Stimulated activated CD8-positive, alpha-beta memory T cell treated with anti-CD3 and anti-CD28 coated beads, Interleukin-12 subunit alpha, Interleukin-12 subunit beta, amount 100 ng/mL, for 4 hours (primary cell): ENCODE data around the gene CEP68.
"Not testable (repeated sequence)": the region's sequence is repeated elsewhere in the genome, so short reads cannot be mapped to it uniquely, and the experiment has no call there.

Source experiments
- DNase-seq: peaks from one replicate; pipeline ENCODE4 v3.0.0-alpha.2; 2020; ENCODE audit warnings: low read depth

The CEP68 gene, protein sequence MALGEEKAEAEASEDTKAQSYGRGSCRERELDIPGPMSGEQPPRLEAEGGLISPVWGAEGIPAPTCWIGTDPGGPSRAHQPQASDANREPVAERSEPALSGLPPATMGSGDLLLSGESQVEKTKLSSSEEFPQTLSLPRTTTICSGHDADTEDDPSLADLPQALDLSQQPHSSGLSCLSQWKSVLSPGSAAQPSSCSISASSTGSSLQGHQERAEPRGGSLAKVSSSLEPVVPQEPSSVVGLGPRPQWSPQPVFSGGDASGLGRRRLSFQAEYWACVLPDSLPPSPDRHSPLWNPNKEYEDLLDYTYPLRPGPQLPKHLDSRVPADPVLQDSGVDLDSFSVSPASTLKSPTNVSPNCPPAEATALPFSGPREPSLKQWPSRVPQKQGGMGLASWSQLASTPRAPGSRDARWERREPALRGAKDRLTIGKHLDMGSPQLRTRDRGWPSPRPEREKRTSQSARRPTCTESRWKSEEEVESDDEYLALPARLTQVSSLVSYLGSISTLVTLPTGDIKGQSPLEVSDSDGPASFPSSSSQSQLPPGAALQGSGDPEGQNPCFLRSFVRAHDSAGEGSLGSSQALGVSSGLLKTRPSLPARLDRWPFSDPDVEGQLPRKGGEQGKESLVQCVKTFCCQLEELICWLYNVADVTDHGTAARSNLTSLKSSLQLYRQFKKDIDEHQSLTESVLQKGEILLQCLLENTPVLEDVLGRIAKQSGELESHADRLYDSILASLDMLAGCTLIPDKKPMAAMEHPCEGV

DNA sequence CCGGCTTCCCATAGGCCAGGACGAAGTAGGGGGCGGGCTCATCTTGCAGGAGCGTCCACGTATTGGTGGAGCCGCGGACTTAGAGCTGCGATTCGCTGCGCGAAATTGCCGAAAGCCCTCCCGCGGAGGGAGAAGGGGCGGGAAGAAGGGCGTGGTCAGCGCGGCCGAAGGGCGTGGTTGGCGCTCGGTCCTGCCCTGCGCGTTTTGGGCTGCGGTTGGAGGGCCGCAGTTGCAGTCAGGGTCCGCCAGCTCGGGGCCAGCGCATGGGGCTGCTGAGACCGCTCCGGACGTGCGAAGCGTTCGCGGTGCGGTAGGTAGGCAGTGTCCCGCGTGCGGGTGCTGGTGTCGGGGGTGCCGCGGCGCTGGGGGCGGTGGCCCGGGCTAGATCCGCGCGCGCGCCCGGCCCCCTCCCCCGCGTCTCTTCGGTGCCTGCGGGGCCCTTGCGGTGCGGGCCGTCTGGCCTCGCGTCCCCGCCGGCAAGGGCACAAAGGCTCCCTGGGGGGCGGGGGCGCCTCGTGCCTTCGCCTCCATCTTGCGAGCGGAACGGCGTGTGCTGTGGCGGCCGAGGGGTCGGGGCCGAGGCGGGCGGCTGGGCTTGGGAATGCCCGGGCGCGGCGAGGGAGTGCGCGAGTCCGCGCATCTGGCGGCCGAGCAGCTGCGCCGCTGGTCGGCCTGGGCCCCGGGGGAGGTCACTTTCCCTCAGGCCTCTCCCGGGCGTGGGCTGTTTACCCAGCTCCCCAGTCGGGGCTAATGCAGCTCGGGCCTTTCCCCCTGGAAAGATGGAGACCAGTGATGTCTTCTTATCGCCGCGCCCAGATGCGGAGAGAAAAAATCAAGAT, at the start of gene CEP68:
Gene CEP68, plus strand, starts transcription at position 202 of the 839 bp plus-strand sequence. CDS start 13,029 bp downstream, outside the sequence.
- peak; percentile 92 for DNase-seq

DNA sequence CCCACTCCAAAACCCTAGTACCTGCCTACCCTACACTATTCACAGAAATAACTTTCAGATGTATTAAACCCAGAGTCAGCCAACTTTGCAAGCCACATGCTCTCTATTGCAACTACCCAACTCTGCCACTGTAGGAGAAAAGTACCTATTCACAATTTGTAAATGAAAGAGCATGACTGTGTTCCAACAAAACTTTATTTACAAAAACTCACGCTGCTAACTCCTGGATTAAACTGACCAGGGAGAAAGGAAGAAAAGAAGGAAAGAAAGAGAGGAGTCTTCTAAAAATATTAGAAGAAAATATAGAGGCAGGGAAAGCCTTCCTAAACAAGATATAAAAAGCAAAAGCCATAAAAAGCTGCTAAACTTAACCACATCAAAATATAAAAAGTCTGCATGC, 42.4 kb upstream of the CEP68 start:
- no peak for DNase-seq

DNA sequence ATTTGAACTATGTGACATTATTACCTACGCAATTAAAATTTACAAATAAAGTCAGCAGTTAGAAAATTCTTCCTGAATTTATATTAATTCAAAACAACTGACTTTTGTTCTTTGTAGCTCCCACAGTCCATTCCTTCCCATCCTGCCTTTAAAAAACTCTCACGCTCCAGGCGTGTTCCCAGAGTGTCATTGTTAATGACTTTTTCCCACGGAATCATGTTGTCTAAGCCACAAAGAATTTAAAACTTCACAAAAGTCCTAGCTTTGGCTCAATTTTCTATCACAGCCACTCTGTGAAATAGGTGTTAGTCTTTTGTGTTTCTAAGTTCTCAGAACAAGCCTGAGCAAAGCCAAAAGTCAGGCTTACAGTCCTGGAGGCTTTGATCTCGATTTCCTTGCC, 40.5 kb upstream of the CEP68 start:
- DNase-seq, result no peak

DNA sequence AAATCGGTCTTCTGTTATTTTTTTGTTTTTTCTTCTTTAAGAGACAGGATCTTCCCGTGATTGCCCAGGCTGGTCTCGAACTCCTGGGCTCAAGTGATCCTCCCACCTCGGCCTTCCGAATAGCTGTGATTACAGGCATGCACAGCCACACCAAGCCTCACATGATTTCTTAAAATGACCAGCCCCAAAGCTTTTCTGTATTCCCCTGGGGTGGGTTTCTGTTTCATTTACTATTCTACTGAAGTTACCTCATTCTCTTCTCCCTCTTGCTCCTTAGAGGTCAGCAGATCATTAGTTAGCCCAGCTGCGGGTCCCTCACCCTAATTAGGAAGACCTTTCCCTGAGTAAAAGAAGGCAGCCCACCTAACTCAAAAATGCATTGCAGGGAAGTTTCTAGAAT, 39.4 kb upstream of the CEP68 start:
- DNase-seq, result no peak

DNA sequence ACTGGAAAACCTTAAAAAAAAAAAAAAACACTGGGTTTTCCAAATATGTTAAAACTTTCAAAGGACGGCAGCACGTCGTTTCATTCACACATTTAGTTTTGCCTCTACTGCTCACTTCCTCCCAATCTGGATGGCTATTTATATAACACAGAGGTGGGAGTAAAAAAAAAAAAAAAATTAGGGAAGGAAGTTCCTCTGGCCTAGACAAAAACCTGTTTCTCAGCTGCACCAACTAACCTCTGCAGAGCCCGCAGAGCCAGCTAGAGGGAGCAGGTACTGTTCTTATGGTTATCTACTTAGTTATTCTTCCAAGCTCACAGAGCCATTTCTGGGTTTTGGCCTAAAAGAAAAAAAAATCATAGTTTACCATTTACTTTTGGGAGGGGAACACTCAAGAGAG, 38.9 kb upstream of the CEP68 start:
- no peak for DNase-seq

DNA sequence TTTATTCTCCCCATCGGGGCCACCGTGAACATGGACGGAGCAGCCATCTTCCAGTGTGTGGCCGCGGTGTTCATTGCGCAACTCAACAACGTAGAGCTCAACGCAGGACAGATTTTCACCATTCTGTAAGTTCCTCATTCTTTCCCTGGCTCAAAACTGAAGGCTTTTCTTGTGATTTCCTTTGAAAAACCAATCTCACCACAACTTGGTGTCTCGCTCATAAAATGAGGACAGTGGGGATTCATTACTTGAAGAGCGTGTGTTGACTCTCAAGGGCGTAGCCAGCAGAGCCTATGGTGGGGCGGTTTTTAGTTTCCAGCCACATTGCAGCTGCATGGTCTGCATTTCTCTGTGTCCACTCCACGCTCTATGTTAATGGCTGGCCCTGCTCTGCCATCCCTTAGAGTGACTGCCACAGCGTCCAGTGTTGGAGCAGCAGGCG, 38.1 kb upstream of the CEP68 start:
- no peak for DNase-seq

DNA sequence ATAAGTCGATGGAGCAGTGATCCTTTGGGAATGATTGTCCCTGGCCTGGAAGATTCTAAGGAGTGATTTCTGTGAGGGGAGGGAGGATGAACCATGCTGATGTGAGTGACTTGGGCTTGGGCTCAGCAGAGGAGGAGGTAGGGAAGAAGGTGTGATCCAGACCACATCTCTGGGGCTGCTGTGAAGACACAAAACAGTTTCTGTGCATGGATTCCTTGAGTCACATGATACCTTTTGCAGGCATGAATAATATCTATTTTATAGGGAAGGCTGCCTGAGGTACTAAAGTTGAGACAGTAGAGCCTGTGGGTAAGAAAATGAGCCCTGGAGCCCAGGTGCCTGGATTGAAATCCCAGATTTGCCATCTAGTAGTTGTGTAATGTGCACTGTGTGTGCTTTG, 37.2 kb upstream of the CEP68 start:
- no peak for DNase-seq

DNA sequence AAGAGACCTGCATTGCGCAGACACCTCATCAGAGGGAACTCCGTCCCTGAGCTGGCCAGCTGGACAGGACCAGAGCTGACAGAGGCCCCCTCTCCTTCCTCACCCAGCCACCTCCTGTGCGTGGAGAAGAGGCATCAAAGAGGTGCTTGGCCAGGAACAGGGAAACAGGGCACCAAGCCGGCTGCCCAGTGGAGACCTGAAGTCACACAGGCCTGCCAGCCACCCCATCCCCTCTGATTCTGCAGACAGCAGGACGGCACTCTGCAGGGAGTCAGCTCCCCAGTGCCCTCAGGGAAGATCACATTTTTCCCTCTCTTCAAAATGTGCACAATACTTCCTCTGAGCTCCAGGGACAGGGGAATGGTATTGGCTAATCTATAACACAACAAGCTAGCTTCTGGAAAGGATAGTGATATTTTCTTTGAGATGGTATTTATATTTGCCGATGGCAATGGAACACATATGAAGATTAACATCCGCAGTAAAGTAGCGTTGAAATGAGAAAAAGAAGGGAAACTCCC, 36.5 kb upstream of the CEP68 start:
- DNase-seq, result no peak

DNA sequence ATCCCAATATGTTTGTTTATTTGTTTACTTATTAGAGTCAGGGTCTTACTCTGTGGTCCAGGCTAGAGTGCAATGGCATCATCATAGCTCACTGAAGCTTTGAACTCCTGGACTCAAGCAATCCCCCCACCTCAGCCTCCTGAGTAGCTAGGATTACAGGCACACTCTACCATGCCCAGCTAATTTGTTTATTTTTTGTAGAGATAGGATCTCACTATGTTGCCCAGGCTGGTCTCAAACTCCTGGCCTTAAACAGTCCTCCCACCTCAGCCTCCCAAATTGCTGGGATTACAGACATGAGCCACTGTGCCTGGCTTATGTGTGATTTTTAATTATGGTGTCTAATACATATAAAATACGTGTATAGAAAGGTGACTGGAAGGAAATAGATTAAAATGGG, 36.0 kb upstream of the CEP68 start:
- DNase-seq, result not testable (repeated sequence)

DNA sequence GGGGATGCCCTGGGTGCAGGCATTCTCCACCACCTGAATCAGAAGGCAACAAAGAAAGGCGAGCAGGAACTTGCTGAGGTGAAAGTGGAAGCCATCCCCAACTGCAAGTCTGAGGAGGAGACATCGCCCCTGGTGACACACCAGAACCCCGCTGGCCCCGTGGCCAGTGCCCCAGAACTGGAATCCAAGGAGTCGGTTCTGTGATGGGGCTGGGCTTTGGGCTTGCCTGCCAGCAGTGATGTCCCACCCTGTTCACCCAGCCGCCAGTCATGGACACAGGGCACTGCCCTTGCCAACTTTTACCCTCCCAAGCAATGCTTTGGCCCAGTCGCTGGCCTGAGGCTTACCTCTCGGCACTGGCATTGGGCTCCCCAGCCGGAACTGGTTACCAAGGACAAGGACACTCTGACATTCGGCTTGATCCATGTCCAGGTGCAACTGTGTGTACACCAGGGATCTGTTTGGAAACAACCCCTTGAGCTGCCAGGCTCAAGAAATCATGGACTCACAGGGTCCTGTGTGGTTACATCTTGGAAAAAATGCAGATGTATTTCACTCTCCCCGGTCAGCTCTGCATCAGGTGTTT, 35.2 kb upstream of the CEP68 start:
- no peak for DNase-seq

DNA sequence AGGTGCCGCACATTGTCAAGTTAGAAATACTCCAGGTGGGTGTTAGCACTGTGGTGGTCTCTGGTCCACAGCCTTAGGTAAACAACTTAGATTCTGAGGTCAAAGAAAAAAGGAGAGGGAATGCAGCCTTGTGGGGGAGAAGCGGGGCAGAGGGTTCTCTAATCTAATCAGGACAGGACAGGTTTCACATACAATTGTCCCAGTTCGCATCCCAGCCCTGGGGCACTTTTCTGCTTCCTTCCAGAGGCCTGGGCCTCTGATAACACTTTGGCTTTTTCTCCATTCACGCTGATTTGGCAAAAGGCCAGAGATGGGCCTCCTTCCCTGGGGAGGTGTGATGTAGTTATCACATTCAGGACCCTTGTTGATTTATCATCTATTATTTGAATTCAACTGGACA, 34.5 kb upstream of the CEP68 start:
- DNase-seq, result no peak

DNA sequence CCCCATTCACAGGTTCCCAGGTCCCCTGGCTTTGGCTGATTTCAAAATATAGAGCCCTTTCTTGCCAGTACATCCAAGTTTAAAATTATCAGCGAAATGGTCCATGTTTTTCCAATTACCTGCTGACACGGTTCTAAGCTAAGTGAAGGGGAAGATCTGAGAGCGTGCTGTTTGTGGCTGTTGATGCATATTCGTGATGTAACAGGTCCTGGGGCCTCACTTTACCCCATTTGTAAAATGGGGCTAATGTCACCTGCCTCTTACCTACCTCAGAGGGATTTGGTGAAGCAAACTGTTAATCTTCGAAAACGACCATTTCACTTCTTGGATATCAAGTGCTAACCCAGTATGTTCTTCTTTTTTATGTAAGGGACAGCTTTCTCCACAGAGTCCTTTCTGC, 34.0 kb upstream of the CEP68 start:
- DNase-seq, result no peak

DNA sequence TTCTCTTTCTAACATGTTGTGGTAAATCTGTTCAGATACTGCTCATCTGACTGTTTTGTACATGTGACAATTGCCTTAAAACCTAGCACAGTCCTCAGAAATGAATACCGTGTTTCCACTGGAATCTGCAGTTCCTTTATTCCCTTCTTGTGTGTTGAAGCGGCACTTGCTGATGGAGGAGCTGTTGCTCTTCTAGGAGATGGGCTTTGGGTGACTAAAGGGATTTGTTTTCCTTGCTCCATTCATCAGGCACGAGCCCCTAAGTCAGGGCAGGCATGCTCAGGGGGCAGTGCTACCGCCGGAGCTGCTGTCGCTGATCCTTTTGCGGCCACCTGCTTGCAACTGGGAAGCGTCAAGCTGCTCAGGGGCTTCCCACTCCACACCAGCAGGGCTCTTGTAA, 32.5 kb upstream of the CEP68 start:
- DNase-seq, result no peak

DNA sequence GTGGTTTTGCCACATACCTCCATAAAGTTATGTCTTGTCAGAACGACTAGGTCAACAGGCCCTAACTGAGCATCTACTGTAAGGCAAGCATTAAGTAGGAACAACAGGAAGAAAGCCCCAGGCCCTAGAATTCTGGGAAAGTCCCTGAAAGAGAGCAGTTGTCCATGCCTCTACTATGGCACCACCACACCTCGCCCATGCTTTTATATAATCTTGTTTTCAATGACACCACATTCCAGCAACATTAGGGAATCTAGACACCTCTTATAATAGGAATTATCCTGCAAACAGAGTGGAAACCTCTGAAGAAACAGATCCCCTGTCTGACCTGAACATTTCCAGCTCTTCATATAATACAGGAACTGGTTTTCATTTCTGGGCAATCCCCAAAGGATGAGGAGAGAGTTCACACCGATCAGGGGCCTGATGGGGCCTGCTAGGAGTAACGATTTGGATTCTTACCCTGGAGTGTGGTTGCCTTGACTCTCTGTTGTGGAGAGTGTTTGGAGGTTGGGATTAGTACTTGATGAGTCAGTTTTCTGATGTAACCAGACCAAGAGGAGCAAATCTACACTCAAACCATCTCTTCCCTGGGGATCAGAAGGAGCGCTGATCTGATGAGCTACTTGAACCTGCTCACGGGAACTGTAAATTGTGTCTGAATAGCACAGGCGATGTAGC, 31.9 kb upstream of the CEP68 start:
- DNase-seq, result no peak

DNA sequence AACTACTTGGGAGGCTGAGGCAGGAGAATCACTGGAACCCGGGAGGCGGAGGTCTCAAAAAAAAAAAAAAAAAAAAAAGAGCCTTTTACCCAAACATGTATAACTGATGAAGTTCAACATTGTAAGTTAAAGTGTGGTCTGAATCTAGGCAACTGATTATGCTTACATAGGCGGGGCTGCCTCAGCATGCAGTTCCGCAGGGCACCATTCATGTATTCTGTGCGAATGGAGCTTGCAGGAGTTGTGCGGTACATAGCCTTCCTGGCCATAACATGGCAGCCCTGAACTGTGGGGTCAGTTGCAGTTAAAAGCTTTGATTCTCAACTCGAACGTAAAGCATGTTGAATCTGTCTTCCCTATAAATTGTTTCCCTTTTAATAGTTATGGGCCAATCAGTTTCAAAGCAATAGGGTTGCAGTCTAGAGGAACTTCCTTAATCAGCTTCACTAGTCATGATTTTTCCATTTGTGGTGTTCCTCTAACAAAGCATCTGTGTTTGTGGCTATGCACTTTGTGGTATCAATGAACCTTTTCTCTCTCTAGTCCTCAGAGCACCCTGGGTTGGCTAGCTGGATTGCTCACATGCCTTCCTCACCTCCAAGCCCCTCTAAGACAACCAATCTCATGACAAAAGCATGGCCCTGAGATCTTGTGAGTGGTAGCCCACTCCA, 30.6 kb upstream of the CEP68 start:
- DNase-seq, result no peak

DNA sequence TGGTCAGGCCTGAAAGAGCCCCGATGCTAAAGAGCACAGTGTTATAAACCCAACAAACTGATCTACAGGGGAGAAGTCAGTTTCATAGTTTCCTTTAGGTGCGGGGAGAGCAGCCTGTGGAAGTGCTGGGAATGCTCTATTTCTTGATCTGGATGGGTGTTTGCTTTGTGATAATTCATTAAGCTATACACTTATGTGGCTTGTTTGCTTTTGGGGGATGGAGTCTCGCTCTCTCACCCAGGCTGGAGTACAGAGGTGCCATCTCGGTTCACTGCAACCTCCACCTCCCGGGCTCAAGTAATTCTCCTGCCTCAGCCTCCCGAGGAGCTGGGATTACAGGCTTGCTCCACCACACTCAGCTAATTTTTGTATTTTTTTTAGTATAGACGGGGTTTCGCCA, 30.1 kb upstream of the CEP68 start:
- DNase-seq, result no peak

DNA sequence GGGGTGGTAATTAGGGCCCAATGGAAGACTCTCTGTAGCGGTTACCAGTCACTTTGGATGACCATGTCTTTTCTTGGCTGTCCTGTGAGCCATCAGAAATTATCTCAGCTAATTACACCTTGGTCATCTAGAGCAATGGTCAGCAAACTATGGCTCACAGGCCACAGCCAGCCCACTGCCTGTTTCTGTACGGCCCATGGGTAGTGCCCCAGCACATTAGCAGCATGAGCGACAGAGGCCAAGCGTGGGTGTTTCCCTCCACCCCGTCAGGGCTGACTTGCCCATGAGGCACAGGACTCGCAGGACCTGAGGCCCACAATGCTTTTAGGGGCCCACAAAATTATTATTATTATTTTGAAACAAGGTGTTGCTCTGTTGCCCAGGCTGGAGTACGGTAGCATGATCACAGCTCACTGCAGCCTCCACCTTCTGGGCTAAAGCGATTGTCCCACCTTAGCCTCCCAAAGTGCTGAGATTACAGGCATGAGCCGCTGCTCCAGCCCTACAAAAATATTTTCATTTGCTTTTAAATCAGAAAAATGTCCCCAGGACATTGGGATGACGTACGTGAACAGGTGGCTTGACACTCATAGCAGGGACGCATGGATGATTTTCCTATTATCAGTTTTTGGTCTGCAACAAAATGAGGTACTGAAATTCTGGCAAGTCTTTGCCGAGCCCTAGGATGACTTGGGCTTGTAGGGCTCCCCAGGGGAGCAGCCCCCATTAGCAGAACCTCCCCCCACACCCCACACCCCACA, 29.3 kb upstream of the CEP68 start:
- DNase-seq, result no peak

DNA sequence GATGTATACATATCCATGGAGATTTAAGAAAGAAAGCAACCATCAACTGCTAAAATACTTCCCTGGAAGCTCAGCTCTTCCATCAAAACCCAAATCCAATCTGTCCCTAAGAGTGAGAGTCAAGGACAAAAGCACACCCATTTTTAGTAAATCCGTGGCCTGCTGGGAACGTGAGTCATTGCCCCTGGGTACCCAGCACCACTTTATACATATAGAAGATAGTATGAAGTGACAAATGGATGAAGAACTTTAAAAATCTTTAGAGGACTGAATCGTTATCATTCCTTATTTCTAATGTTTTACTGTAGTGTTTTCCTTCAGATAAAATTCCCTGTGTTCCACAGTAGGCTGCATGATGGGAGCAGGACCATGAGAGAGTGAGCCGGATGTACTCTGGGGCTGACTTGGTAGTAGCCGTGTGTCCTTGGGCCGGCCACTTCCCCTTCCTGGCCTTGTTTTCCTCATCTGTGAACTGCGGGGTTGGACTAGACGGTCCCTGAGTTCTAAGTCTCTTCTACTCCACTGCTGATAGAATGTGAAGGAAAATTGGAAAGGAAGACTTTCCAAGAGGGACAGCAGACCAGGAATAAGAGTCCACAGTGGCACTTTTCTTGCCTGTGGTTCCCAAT, 28.5 kb upstream of the CEP68 start:
- no peak for DNase-seq
